ENCODE measurements around the gene OR8A1. TPM values are rescaled to one million over a fixed set of nuclear protein-coding genes. Genes with fewer than 3 reads are reported as not detected.

The OR8A1 gene
- total RNA-seq, 6 donors from 2014 or later, result not detected

DNA sequence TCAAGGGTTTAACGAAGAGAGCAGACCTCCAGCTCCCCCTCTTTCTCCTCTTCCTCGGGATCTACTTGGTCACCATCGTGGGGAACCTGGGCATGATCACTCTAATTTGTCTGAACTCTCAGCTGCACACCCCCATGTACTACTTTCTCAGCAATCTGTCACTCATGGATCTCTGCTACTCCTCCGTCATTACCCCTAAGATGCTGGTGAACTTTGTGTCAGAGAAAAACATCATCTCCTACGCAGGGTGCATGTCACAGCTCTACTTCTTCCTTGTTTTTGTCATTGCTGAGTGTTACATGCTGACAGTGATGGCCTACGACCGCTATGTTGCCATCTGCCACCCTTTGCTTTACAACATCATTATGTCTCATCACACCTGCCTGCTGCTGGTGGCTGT lies 363 bp downstream of the OR8A1 start:
- TF ChIP-seq POLR2AphosphoS5 (IDR thresholded peaks at IDR 0.05), result no peak
- no peak for TF ChIP-seq CTCF (IDR thresholded peaks at IDR 0.05)
- no peak for TF ChIP-seq POLR2A (IDR thresholded peaks at IDR 0.05)
- H3K27me3 ChIP-seq, result no peaks in the 10 kb centered on the region
- H3K9me3 ChIP-seq, result no peaks in the 10 kb centered on the region
- no peak overlapping the region for H3K27ac ChIP-seq
- WGBS, 2 donors, result 90 to 95% methylated on average over 7 of the region's 7 CpGs
- no peaks in the 10 kb centered on the region for H3K36me3 ChIP-seq
- DNase-seq (no peak), ATAC-seq (ENCODE audit: low FRiP score in 2 of 2) (no peak)
- no peak overlapping the region for H3K4me3 ChIP-seq
- no peaks in the 10 kb centered on the region for H3K4me1 ChIP-seq

- H3K27me3 ChIP-seq, result no peaks in the 10 kb centered on the region
- H3K27ac ChIP-seq, result no peak overlapping the region
- 73 to 75% methylated on average over 6 of the region's 6 CpGs for WGBS, 2 donors
- no peak for ATAC-seq (ENCODE audit: low FRiP score in 2 of 2)
- no peaks in the 10 kb centered on the region for H3K9me3 ChIP-seq
- DNase-seq, result no peak
- TF ChIP-seq POLR2AphosphoS5 (IDR thresholded peaks at IDR 0.05) (no peak), CTCF (IDR thresholded peaks at IDR 0.05) (no peak), EP300 (IDR thresholded peaks at IDR 0.05) (no peak), POLR2A (IDR thresholded peaks at IDR 0.05) (no peak)
- no peaks in the 10 kb centered on the region for H3K4me1 ChIP-seq
- no peak overlapping the region for H3K4me3 ChIP-seq
- no peaks in the 10 kb centered on the region for H3K36me3 ChIP-seq
Observed at GRCh38 chr11:124577716-124578427, 8.1 kb downstream of the OR8A1 start.

GRCh38 chr11:124578761-124579160 lies 9.0 kb downstream of the OR8A1 start:
- WGBS, 2 donors, result 66 to 84% methylated on average over 4 of the region's 4 CpGs
- H3K4me1 ChIP-seq, result no peaks in the 10 kb centered on the region
- H3K36me3 ChIP-seq, result no peaks in the 10 kb centered on the region
- TF ChIP-seq POLR2AphosphoS5 (IDR thresholded peaks at IDR 0.05), result no peak
- H3K27ac ChIP-seq, result no peak overlapping the region
- DNase-seq, result no peak
- no peaks in the 10 kb centered on the region for H3K9me3 ChIP-seq
- no peak overlapping the region for H3K4me3 ChIP-seq
- no peaks in the 10 kb centered on the region for H3K27me3 ChIP-seq
- ATAC-seq (ENCODE audit: low FRiP score in 2 of 2), result no peak

DNA sequence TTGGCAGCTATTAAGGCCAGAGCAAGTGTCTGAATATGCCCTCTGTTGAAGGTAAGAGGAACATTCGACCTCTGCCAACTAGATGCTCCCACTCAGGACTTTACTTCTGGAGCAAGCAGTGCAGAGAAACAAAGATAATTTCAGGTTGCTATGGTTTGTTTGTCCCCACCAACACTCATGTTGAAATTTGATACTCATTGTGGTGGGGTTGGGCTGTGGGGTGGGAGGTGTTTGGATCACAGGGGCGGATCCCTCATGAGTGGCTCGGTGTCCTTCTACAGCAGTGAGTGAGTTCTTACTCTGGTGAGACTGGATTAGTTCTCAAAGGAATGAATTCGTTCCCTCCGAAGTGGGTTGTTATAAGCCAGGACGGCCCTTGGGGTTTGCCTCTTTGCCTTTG lies 12.0 kb downstream of the OR8A1 start:
- DNase-seq (no peak), ATAC-seq (ENCODE audit: low FRiP score in 2 of 2) (no peak)
- WGBS, 2 donors, result 67 to 77% methylated on average over 6 of the region's 6 CpGs
- Histone ChIP-seq H3K4me3 (no peak overlapping the region), H3K27me3 (no peaks in the 10 kb centered on the region), H3K9me3 (no peaks in the 10 kb centered on the region), H3K36me3 (no peaks in the 10 kb centered on the region), H3K27ac (no peak overlapping the region), H3K4me1 (peaks cover 0 to 7% (median 2%) of the 10 kb centered on the region in 4 donors)
- TF ChIP-seq POLR2A (IDR thresholded peaks at IDR 0.05), result no peak
- no peak for TF ChIP-seq EP300 (IDR thresholded peaks at IDR 0.05)
- TF ChIP-seq POLR2AphosphoS5 (IDR thresholded peaks at IDR 0.05), result no peak
- no peak for TF ChIP-seq CTCF (IDR thresholded peaks at IDR 0.05)

GRCh38 chr11:124582565-124582964 lies 12.8 kb downstream of the OR8A1 start:
- Histone ChIP-seq H3K4me3 (no peak overlapping the region), H3K9me3 (no peaks in the 10 kb centered on the region), H3K4me1 (peaks cover 0 to 7% (median 2%) of the 10 kb centered on the region in 4 donors), H3K27ac (no peak overlapping the region), H3K27me3 (no peaks in the 10 kb centered on the region), H3K36me3 (no peaks in the 10 kb centered on the region)
- WGBS, 2 donors, result 82 to 87% methylated on average over 2 of the region's 2 CpGs
- no peak for DNase-seq
- no peak for ATAC-seq (ENCODE audit: low FRiP score in 2 of 2)
- TF ChIP-seq CTCF (IDR thresholded peaks at IDR 0.05) (no peak), POLR2AphosphoS5 (IDR thresholded peaks at IDR 0.05) (no peak), POLR2A (IDR thresholded peaks at IDR 0.05) (no peak)
